ENCODE results near the gene MPDZ.
A peak's percentile ranks its signal among the peaks of the same experiment; 100 is the strongest.
"Not testable (repeated sequence)": the region's sequence is repeated elsewhere in the genome, so short reads cannot be mapped to it uniquely, and the experiment has no call there.

MPDZ gene

DNA sequence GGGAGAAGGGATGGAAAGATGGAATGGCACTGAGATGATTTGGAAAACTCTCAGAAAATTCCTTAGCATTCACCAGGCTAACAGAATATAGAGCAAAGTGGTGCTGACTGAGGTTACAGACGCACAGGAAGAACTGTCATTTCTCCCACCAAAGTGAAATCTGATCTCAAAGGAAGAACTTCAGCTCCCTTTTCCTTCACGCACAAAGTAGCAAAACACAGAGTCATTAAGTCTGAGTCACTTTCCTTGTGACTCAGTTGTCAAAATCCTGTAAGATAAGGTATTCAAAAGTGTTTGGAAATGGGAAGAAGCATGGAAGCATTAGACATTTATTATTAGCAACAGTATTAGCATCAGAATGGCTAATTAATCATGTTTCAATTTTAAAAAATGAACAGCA, 11.7 kb downstream of the MPDZ start:
- peak; percentile 11 for DNase-seq (ENCODE audit: low spot score)

DNA sequence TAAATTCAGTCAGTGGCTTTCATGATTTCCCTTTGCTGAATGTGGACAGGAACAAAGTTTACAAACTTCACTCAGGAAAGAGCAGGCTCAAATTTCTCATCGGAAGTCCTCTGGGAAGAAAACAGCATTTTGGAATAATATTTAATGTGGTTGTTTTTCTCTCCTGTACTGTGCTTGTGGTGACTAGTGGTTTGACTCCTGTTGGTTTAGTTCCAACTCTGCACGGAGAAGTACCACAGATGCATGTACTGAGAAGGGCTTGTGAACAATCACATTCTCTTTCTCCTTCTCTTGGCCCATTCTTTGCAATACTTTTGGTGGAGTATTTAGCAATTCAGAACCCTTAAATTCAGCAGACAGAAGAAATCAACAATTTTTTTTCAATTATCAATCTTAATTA, 13.3 kb downstream of the MPDZ start:
- DNase-seq (ENCODE audit: low spot score), result no peak

DNA sequence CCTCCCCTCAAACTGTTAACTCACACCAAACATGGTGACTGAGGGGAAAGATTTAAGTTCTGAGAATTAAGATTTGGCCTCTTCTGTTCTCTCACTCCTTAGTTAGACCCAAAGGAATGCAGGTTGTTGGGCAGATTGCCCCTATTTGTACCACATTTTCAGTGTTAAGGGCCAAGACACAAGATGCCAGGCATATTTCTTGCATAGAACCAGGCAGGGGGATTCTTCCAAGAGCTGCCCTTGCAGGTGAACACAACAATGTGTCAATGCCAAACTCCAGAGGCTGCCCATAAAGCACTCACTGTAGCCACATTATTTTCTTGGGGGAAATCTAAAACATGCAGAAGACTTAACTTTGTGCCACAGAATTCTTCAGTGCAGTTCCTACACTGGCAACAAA, 14.7 kb downstream of the MPDZ start:
- no peak for DNase-seq (ENCODE audit: low spot score)

- DNase-seq (ENCODE audit: low spot score), result no peak
Observed at GRCh38 chr9:13263511-13263910, 16.0 kb downstream of the MPDZ start.

DNA sequence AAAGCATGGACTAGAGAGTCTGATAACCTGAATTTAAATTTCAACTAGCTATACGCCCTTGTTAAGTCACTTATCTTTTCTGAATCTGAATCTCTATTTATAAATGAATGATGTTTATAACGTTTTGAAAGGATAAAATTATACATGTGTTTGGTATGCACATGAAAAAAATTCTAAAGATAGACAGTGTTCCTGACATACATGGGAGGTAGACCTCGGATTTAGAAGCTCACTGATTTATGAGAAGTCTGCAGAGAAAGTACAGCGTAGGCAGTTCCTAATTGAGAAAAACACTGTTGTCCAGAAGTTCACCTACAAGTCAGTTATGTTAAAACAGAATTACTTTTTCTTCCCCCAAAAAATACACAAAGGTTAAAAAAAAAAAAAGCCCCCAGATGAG, 26.6 kb downstream of the MPDZ start:
- no peak for DNase-seq (ENCODE audit: low spot score)

GRCh38 chr9:13244181-13244580, 35.3 kb downstream of the MPDZ start:
- DNase-seq (ENCODE audit: low spot score), result no peak

DNA sequence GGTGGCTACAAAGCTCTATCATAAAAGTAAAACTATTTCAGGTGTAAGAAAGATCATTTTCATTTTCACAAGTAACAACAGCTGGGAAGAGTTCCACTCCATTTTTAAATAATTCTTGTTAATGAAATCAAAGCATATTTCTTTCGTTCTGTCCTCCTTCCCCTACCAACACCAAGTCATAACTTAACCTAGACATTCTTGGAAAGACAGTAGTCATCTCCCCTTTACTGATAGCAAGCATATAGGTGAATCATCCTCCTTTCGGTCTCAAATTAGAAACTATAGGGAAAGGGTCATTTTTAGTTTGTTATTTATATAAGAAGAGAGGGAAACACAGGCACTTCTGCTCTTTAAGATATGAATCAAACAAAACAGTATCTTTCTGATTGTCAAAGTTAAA, 38.2 kb downstream of the MPDZ start:
- no peak for DNase-seq (ENCODE audit: low spot score)

DNA sequence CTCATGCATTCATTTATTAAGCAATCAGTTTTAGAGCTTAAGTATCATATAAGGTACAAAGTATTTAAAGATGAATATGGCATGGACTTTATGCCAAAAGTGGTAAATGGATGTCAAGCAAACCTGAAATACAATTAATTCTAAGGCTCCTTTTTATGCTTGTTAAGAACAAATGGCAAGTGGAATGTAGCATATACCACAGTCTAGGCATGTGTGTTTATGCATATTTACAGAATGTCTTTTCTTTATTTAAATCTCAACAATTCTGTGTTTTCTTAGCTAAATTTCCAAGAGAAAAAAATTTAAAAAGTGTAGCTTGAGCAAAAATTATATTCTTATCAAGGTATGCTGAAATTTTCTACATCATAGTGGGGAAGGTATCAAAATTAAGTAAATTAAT, 39.8 kb downstream of the MPDZ start:
- no peak for DNase-seq (ENCODE audit: low spot score)

GRCh38 chr9:13239208-13239607, 40.3 kb downstream of the MPDZ start:
- DNase-seq (ENCODE audit: low spot score), result no peak

DNA sequence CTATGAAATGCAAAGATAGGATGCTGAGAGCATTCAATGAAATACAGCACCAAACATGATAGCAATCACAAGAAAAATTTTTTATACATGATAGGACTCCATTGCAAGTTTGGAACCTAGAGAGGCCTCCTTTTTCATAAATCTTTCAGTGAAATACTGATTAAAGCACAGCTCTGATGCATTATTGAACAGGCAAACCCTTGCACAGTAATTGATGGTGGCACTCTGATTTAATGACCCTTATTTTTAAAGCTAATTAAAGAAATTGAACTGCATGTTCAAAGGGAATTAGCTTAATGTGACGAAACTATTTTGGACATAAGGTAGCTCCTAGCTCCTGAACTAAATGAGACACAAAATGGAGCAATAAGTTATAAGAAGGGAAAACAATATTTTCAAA, 44.6 kb downstream of the MPDZ start:
- no peak for DNase-seq (ENCODE audit: low spot score)

DNA sequence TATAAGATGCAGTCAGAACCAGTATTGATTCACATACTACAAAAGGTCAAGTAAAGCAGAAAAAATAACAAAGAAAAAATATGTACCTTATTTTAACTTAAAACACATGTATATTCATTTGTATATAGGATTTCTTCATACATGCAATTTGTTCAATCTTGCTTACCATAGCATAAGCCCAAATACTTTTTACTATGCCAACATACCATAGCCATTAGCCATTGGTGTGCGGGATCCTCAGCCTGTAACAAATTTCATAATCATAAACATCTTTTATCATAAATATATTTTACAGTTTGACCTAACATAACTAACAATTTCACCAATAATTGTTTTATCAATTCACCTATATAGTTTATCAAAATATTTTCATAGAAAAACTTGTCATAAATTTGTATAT, 51.1 kb downstream of the MPDZ start:
- no peak for DNase-seq (ENCODE audit: low spot score)

DNA sequence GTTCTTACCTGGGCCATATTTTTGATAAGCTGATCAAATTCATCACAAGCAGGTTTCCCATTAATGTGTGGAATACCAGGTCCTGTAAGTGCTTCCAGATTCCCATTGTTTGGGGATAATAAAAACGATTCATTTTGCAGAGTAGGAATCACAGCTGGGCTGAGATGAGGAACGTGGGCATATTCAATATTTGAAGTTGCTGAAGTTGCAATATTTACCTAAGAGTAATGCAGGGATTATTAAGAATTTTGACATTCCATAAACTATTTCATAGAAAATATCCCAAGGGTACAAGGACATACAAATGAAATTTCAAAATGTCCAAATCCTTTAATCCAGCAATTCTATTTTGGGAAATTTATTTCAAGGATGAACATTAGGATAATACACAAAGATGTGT, 55.1 kb downstream of the MPDZ start:
- DNase-seq (ENCODE audit: low spot score), result no peak

DNA sequence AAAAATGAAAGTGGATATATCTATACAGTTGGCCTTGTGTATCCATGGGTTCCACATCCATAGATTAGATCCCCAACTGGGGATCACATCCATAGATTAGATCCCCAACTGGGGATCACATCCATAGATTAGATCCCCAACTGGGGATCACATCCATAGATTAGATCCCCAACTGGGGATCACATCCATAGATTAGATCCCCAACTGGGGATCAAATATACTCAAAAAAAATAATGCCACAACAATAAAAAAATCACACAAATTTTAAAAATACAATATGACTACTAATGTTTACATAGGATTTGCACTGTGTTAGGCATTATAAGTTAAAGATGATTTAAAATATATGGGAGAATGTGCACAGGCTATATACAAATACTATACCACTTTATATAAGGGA, 56.8 kb downstream of the MPDZ start:
- DNase-seq (ENCODE audit: low spot score), result not testable (repeated sequence)

- no peak for DNase-seq (ENCODE audit: low spot score)
Observed at GRCh38 chr9:13221741-13222140, 57.8 kb downstream of the MPDZ start.

GRCh38 chr9:13220837-13221236, 58.7 kb downstream of the MPDZ start:
- DNase-seq (ENCODE audit: low spot score), result no peak

DNA sequence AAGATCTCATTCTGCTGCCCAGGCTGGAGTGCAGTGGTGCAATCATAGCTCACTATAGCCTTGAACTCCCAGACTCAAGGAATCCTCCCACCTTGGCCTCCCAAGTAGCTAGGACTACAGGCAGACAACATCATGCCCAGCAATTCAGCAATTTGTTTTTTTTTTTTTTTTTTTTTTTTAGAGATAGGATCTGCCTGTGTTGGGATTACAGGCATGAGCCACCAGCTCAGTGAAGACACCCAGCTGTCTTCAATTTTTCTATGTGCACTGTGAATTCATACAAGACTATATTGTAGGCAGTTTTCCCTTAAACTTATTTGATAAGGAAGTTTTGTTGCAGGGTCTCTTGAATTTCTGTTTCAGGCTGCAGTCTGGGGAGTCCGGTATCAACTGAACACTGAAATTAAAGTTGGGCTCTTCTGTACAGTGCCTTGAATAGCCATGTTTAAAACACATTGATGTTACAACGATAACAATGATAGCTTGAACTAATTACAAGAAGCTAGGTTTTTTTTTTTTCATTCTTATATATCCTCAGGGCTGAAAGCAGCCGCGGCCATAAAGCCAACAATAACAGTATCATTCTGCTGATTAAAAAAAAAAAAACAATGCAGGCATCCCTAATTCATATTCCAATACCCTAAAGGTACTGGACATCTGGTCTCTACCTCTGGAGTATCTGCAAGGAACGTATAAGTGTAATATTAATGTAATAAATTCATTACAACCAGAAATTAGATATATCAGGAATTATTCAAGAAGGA, 63.5 kb downstream of the MPDZ start:
- no peak for DNase-seq (ENCODE audit: low spot score)

GRCh38 chr9:13213998-13214397, 65.5 kb downstream of the MPDZ start:
- DNase-seq (ENCODE audit: low spot score), result no peak

DNA sequence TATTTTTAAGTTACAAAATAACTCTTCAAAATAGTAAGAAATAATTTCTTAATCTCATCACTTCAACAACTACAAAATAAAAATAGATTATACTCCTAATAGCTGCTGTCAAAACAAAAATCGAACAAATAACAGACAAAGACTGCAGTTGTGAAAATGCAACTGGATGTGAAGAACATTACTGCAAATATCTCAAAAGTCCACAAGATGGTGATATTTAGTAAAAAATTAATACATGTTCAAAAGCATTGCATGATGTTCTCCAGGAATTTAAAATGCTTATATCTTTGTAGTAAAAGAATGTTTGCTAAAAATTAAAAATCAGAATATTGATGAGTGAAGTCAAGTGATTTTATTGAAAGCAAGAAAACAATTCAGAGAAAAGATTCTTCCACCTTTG, 66.2 kb downstream of the MPDZ start:
- DNase-seq (ENCODE audit: low spot score), result no peak

GRCh38 chr9:13210306-13210705, 69.2 kb downstream of the MPDZ start:
- DNase-seq (ENCODE audit: low spot score), result no peak

- no peak for DNase-seq (ENCODE audit: low spot score)
Observed at GRCh38 chr9:13209498-13209897, 70.0 kb downstream of the MPDZ start.

GRCh38 chr9:13205824-13206223, 73.7 kb downstream of the MPDZ start:
- no peak for DNase-seq (ENCODE audit: low spot score)

- DNase-seq (ENCODE audit: low spot score), result no peak
Observed at GRCh38 chr9:13190040-13190439, 89.5 kb downstream of the MPDZ start.

GRCh38 chr9:13189362-13189761, 90.1 kb downstream of the MPDZ start:
- DNase-seq (ENCODE audit: low spot score), result no peak

DNA sequence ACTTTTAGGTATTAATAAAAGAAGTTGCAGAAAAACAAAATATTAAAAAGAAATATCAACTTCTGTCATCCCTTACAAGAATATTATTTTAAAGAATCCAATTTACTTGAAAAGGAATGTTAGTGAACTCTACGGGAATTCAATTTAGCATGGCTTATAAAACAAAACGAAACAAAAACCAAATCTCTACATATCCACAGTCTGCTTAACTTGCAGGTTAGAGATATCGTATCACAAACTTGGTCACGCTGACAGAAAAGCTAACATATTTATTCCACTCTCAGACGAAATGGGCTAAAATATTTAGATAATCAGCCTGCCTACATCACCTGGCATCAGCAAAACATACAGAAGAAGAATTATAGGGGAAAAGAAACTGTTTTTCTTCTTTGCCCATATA, 92.7 kb downstream of the MPDZ start:
- DNase-seq (ENCODE audit: low spot score), result no peak

GRCh38 chr9:13186091-13186490, 93.4 kb downstream of the MPDZ start:
- no peak for DNase-seq (ENCODE audit: low spot score)

Measured in iPS-NIHi11 (cell line).